ENCODE data around the gene RNF5. TPM values are rescaled to one million over a fixed set of nuclear protein-coding genes. Genes with fewer than 3 reads are reported as not detected.

RNF5 gene
- total and polyA plus RNA-seq, 9 of the 15 experiments (the other 6 are each of a cell fraction or from before 2014, with no cell fraction given), result 62.2 to 245 (median 129) TPM

DNA sequence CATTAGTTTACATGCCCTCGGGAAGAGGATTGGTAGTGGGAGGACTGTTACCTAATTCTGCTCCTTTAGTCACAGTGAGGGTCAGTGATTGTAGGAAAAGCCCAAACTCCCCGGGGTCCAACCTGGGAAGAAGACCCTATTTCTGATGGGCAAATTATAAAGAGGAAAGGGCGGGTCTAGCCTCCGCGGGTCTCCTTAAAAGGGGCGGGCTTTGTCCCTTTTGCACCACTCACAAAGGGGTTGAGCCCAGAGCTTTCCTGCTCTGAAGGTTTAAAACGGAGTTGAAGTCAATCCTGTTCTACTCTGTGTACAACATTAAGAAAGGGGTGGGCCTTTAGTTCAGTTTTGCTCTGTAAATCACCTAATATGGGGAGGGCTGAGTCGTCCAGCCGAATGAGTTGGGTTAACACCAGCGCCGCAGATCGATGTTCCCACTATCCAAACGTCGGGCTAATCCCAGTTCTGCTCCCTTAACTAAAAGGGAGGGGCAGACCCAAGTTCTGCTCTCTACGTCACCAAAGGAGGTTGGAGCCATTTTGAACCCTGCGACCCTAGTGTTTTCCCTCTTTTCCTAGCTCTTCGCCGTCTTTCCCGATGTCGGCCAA, 920 bp upstream of the RNF5 start (continued):
- TF ChIP-seq, protein P1, sequence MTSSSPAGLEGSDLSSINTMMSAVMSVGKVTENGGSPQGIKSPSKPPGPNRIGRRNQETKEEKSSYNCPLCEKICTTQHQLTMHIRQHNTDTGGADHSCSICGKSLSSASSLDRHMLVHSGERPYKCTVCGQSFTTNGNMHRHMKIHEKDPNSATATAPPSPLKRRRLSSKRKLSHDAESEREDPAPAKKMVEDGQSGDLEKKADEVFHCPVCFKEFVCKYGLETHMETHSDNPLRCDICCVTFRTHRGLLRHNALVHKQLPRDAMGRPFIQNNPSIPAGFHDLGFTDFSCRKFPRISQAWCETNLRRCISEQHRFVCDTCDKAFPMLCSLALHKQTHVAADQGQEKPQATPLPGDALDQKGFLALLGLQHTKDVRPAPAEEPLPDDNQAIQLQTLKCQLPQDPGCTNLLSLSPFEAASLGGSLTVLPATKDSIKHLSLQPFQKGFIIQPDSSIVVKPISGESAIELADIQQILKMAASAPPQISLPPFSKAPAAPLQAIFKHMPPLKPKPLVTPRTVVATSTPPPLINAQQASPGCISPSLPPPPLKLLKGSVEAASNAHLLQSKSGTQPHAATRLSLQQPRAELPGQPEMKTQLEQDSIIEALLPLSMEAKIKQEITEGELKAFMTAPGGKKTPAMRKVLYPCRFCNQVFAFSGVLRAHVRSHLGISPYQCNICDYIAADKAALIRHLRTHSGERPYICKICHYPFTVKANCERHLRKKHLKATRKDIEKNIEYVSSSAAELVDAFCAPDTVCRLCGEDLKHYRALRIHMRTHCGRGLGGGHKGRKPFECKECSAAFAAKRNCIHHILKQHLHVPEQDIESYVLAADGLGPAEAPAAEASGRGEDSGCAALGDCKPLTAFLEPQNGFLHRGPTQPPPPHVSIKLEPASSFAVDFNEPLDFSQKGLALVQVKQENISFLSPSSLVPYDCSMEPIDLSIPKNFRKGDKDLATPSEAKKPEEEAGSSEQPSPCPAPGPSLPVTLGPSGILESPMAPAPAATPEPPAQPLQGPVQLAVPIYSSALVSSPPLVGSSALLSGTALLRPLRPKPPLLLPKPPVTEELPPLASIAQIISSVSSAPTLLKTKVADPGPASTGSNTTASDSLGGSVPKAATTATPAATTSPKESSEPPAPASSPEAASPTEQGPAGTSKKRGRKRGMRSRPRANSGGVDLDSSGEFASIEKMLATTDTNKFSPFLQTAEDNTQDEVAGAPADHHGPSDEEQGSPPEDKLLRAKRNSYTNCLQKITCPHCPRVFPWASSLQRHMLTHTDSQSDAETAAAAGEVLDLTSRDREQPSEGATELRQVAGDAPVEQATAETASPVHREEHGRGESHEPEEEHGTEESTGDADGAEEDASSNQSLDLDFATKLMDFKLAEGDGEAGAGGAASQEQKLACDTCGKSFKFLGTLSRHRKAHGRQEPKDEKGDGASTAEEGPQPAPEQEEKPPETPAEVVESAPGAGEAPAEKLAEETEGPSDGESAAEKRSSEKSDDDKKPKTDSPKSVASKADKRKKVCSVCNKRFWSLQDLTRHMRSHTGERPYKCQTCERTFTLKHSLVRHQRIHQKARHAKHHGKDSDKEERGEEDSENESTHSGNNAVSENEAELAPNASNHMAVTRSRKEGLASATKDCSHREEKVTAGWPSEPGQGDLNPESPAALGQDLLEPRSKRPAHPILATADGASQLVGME (CRISPR knock-in tag; IDR thresholded peaks at IDR 0.05), result peak; percentile 66; the same call in 1 of the 2 replicates
- peak; percentile 76; the same call in 1 of the 2 replicates for TF ChIP-seq HIVEP1 (CRISPR knock-in tag; IDR thresholded peaks at IDR 0.05)
- no peak for TF ChIP-seq BRF1 (IDR thresholded peaks at IDR 0.05; ENCODE audit: borderline replicate concordance, extremely low read depth, insufficient read length)
- no peak for TF ChIP-seq KAT2B (IDR thresholded peaks at IDR 0.05; ENCODE audit: low read depth, low read length)
- no peak for TF ChIP-seq FOXK1 (CRISPR knock-in tag; IDR thresholded peaks at IDR 0.05; ENCODE audit: borderline replicate concordance)
- no peak for TF ChIP-seq ZEB2 (IDR thresholded peaks at IDR 0.05)
- TF ChIP-seq ZFPM2 (CRISPR knock-in tag; IDR thresholded peaks at IDR 0.05), result no peak
- TF ChIP-seq CHD1 (IDR thresholded peaks at IDR 0.05; ENCODE audit: low read length), result peak; percentile 95
- no peak for TF ChIP-seq RFX1 (IDR thresholded peaks at IDR 0.05)
- TF ChIP-seq ATF1 (CRISPR knock-in tag; IDR thresholded peaks at IDR 0.05), result no peak
- TF ChIP-seq ATF1 (tag; IDR thresholded peaks at IDR 0.05), result 0 out of 2 replicates have a peak, but pooled peaks have one; percentile 77
- TF ChIP-seq KAT7 (CRISPR knock-in tag; IDR thresholded peaks at IDR 0.05; ENCODE audit: borderline replicate concordance), result peak; percentile 66; the same call in 1 of the 2 replicates
- TF ChIP-seq TAF9B (IDR thresholded peaks at IDR 0.05; ENCODE audit: partially characterized antibody), result no peak
- no peak for TF ChIP-seq IRF2 (CRISPR knock-in tag; IDR thresholded peaks at IDR 0.05)
- TF ChIP-seq NBN (IDR thresholded peaks at IDR 0.05; ENCODE audit: low read depth), result 0 out of 2 replicates have a peak, but pooled peaks have one; percentile 14
- peak; percentile 57; the same call in 1 of the 2 replicates for TF ChIP-seq ZNF644 (tag; IDR thresholded peaks at IDR 0.05; ENCODE audit: low read depth)
- TF ChIP-seq ETV5 (CRISPR knock-in tag; IDR thresholded peaks at IDR 0.05; ENCODE audit: low read depth), result peak; percentile 78; the same call in 1 of the 2 replicates
- TF ChIP-seq CLOCK (CRISPR knock-in tag; IDR thresholded peaks at IDR 0.05; ENCODE audit: borderline replicate concordance), result peak; percentile 58; the same call in 1 of the 2 replicates
- TF ChIP-seq ZNF12 (CRISPR knock-in tag; IDR thresholded peaks at IDR 0.05), result 0 out of 2 replicates have a peak, but pooled peaks have one; percentile 66
- TF ChIP-seq ERF (CRISPR knock-in tag; IDR thresholded peaks at IDR 0.05), result peak; percentile 66; the same call in 1 of the 2 replicates
- no peak for TF ChIP-seq CEBPG (CRISPR knock-in tag; IDR thresholded peaks at IDR 0.05)
- 0 out of 4 replicates have a peak, but pooled peaks of 1 of the 2 experiments have one; percentile 7 for TF ChIP-seq CEBPG (tag; conservative IDR thresholded peaks at IDR 0.05 in 1 of 2, IDR thresholded peaks at IDR 0.05 in 1 of 2)

Data from K562 (cell line).